Epithelial cell of esophagus (primary cell): Measurements from ENCODE around the gene RPS21.

ENCODE experiments used
- DNase-seq: peaks from one replicate; pipeline ENCODE4 v3.0.0; 2010; ENCODE audit warnings: low read depth
- H3K4me3 ChIP-seq: 2 replicates; pipeline ENCODE4 v1.5.1; 2011; ENCODE audit warnings: mild to moderate bottlenecking, low read length, control low read depth
- CTCF ChIP-seq: IDR thresholded peaks from 2 replicates; pipeline ENCODE4 v1.5.1; 2011; ENCODE audit warnings: low read depth, mild to moderate bottlenecking, low read length, control low read depth, inconsistent platforms; ENCODE audit not compliant: insufficient read depth; ENCODE audit errors: missing control alignments

RPS21 gene

GRCh38 chr20:62415354-62416111 lies 28.6 kb downstream of the RPS21 start:
- no peak overlapping the region for H3K4me3 ChIP-seq
- TF ChIP-seq CTCF = no peak

GRCh38 chr20:62416651-62417637 lies 30.0 kb downstream of the RPS21 start:
- no peak for TF ChIP-seq CTCF
- H3K4me3 ChIP-seq = no peak overlapping the region
- no peak for DNase-seq

More at GRCh38 chr20:62415354-62416111, 28.6 kb downstream of the RPS21 start:
- no peak for DNase-seq

- no peak for DNase-seq
- no peak for TF ChIP-seq CTCF
- no peak overlapping the region for H3K4me3 ChIP-seq
Observed at GRCh38 chr20:62417981-62418708, 31.2 kb downstream of the RPS21 start.

GRCh38 chr20:62418709-62419487 lies 32.0 kb downstream of the RPS21 start:
- no peak overlapping the region for H3K4me3 ChIP-seq
- DNase-seq = no peak
- no peak for TF ChIP-seq CTCF

- no peak for TF ChIP-seq CTCF
- DNase-seq = no peak
- H3K4me3 ChIP-seq = no peak overlapping the region
Observed at GRCh38 chr20:62419759-62420158, 32.9 kb downstream of the RPS21 start.
